HepG2 (cell line): ENCODE measurements around the gene TMEM167B. TPM values are rescaled to one million over a fixed set of nuclear protein-coding genes. Genes with fewer than 3 reads are reported as not detected.

Source experiments
- ATAC-seq: fragments of 200-7000 bp; cut with Tn5 transposase; 3 replicates; pipeline ENCODE4 v1.9.1; 2020; ENCODE audit warnings: mild to moderate bottlenecking, moderate library complexity
- BruUV-seq: library from RNA; stranded (reverse); fragments of 400-500 nt; replicated peaks from 2 replicates; lab custom pipeline; 2021; lab: Mats Ljungman, UMichigan
- CTCF ChIA-PET: fragments of 300-600 bp; formaldehyde crosslinking; extraction: SDS; loops from one replicate; lab custom pipeline; 2021; ENCODE audit warnings: low total read pairs, inconsistent platforms, low intra/inter-chr PET ratio; lab: Yijun Ruan, JAX
- POLR2A ChIA-PET: fragments of 350-600 bp; sonication (Branson Sonifier 250); formaldehyde crosslinking; loops from one replicate; lab custom pipeline; 2020; ENCODE audit warnings: antibody characterized with exemption, inconsistent platforms; lab: Yijun Ruan, JAX
- DNase-seq: peaks from one replicate; pipeline ENCODE4 v3.0.0-alpha.2; 2015; ENCODE audit warnings: low spot score
- FAIRE-seq: peaks from 3 replicates; lab custom pipeline; 2011; peaks lifted over from hg19 to GRCh38; lab: Jason Lieb, UNC
- H2AFZ ChIP-seq: one replicate; pipeline ENCODE4 v1.6.1; 2011; ENCODE audit warnings: low read length, inconsistent platforms
- H3K27ac ChIP-seq: fragments of 300-600 bp; 3 replicates; pipeline ENCODE4 v1.8.0; 2011; ENCODE audit warnings: mixed run types, mild to moderate bottlenecking, mixed read lengths, low read length, inconsistent platforms; ENCODE audit not compliant: insufficient read depth; ENCODE audit errors: extremely low read length
- H3K27me3 ChIP-seq, 2 experiments: fragments of 200-600 bp in 1 of 2; 2 replicates in 1 of 2; 3 replicates in 1 of 2; pipeline versions ENCODE4 v1.6.0 to v1.8.0; 2011; ENCODE audit warnings: low read length in 2 of 2, mild to moderate bottlenecking in 2 of 2, moderate library complexity in 2 of 2, inconsistent platforms in 1 of 2; ENCODE audit not compliant: insufficient read depth in 2 of 2, control insufficient read depth in 1 of 2
- H3K36me3 ChIP-seq, 2 experiments: fragments of 200-600 bp in 1 of 2; replicated peaks in 1 of 2; 2 replicates in 1 of 2; 3 replicates in 1 of 2; pipeline versions ENCODE4 v1.5.1 to v1.8.0; 2011; ENCODE audit warnings: low read length in 2 of 2, inconsistent platforms in 1 of 2; ENCODE audit not compliant: insufficient read depth in 2 of 2, control insufficient read depth in 1 of 2
- H3K4me1 ChIP-seq: 2 replicates; pipeline ENCODE4 v1.5.1; 2012; ENCODE audit warnings: low read length, inconsistent platforms; ENCODE audit not compliant: insufficient read depth
- H3K4me2 ChIP-seq: 2 replicates; pipeline ENCODE4 v1.6.0; 2011; ENCODE audit warnings: low read depth, low read length, inconsistent platforms
- H3K4me3 ChIP-seq, 3 experiments: fragments of 200-600 bp in 1 of 3; sonication (generic), shearing (Covaris generic) in 1 of 3; replicated peaks in 1 of 3; 2 replicates each; pipeline ENCODE4 v1.5.1; 2011 to 2016; ENCODE audit warnings: low read length in 3 of 3, inconsistent platforms in 2 of 3, low read depth in 2 of 3, mild to moderate bottlenecking in 2 of 3, control low read depth in 1 of 3, mixed read lengths in 1 of 3; ENCODE audit not compliant: insufficient read depth in 1 of 3
- H3K79me2 ChIP-seq: one replicate; pipeline ENCODE4 v1.6.1; 2011; ENCODE audit warnings: low read length, inconsistent platforms; ENCODE audit not compliant: insufficient read depth
- H3K9ac ChIP-seq: 2 replicates; pipeline ENCODE4 v1.6.0; 2011; ENCODE audit warnings: mild to moderate bottlenecking, low read depth, low read length, inconsistent platforms; ENCODE audit not compliant: insufficient read depth
- H3K9me3 ChIP-seq: 2 replicates; pipeline ENCODE4 v1.5.1; 2012; ENCODE audit warnings: mild to moderate bottlenecking, low read length
- H4K20me1 ChIP-seq: 2 replicates; pipeline ENCODE4 v1.6.0; 2011; ENCODE audit warnings: inconsistent platforms, mild to moderate bottlenecking, low read length, moderate library complexity; ENCODE audit not compliant: insufficient read depth
- FOXK1 ChIP-seq: sonication (generic); formaldehyde crosslinking; IDR thresholded peaks from 2 replicates; pipeline ENCODE4 v1.4.0; 2020; ENCODE audit warnings: low read depth, missing genetic modification reagents, borderline replicate concordance
- JUN ChIP-seq: sonication (generic); formaldehyde crosslinking; IDR thresholded peaks from 2 replicates; pipeline ENCODE4 v1.4.0; 2020; ENCODE audit warnings: mild to moderate bottlenecking, missing genetic modification reagents
- LCORL ChIP-seq, 2 experiments: fragments of 450-650 bp in 1 of 2; sonication (generic) in 1 of 2; formaldehyde crosslinking in 1 of 2; IDR thresholded peaks; 2 replicates each; pipeline versions ENCODE4 v1.5.0 to v1.6.1; 2017 to 2020; ENCODE audit warnings: antibody characterized with exemption in 1 of 2, missing genetic modification reagents in 1 of 2
- MIER2 ChIP-seq: IDR thresholded peaks from 2 replicates; pipeline ENCODE4 v1.6.1; 2016; ENCODE audit warnings: missing biosample characterization, missing genetic modification reagents
- PAF1 ChIP-seq: IDR thresholded peaks from 2 replicates; pipeline ENCODE4 v1.6.1; 2016; ENCODE audit warnings: missing genetic modification reagents, missing compliant biosample characterization
- ZBTB7A ChIP-seq: sonication (generic); formaldehyde crosslinking; IDR thresholded peaks from 2 replicates; pipeline ENCODE4 v1.8.0; 2022; ENCODE audit warnings: mild to moderate bottlenecking, missing genetic modification reagents
- ZFP36 ChIP-seq: fragments of 150-350 bp; IDR thresholded peaks from 2 replicates; pipeline ENCODE4 v1.6.1; 2018; ENCODE audit warnings: borderline replicate concordance, low read length, low read depth; ENCODE audit not compliant: partially characterized antibody
- ZNF563 ChIP-seq: sonication (generic); formaldehyde crosslinking; IDR thresholded peaks from 2 replicates; pipeline ENCODE4 v1.8.0; 2022; ENCODE audit warnings: mild to moderate bottlenecking, moderate library complexity, missing genetic modification reagents
- ZNF577 ChIP-seq: sonication (generic); formaldehyde crosslinking; IDR thresholded peaks from 2 replicates; pipeline ENCODE4 v1.4.0; 2020; ENCODE audit warnings: mild to moderate bottlenecking, low read depth, missing genetic modification reagents, borderline replicate concordance
- ZNF709 ChIP-seq: sonication (generic); formaldehyde crosslinking; IDR thresholded peaks from 2 replicates; pipeline ENCODE4 v1.5.0; 2020; ENCODE audit warnings: mild to moderate bottlenecking, missing genetic modification reagents
- ZNF747 ChIP-seq: sonication (generic); formaldehyde crosslinking; IDR thresholded peaks from 2 replicates; pipeline ENCODE4 v1.8.1; 2023; ENCODE audit warnings: missing genetic modification reagents, mild to moderate bottlenecking, borderline replicate concordance
- ZNF776 ChIP-seq: sonication (generic); formaldehyde crosslinking; IDR thresholded peaks from 2 replicates; pipeline ENCODE4 v1.4.0; 2020; ENCODE audit warnings: mild to moderate bottlenecking, missing genetic modification reagents
- WGBS: methylation state at CpG from one replicate; pipeline ENCODE4 v1.1.6; 2017; ENCODE audit warnings: low lambda C conversion rate; 5-methylcytosine and 5-hydroxymethylcytosine counted together
- in situ Hi-C: cut with HindIII; loops from 2 replicates; pipeline ENCODE4 v1.10.0; 2017; ENCODE audit warnings: low pct_unique_long_range_greater_than_20kb; ENCODE audit not compliant: extremely low pct_ligation_motif_present
- intact Hi-C: fragments of 100-400 bp; cut with micrococcal nuclease; formaldehyde crosslinking; loops from one replicate; pipeline ENCODE4 v1.10.0; 2022; ENCODE audit not compliant: unreplicated experiment
- polyA plus RNA-seq, 8 experiments: library from polyadenylated mRNA; depleted of rRNA in 3 of 8; stranded (reverse) in 7 of 8; unstranded in 1 of 8; fragments of >200 nt; fragmentation: Illumina TruSeq in 4 of 8; extraction: Trizol in 4 of 8; gene quantifications; 2 replicates each; pipeline versions ENCODE4 v1.2.1 to v1.2.3, GENCODE V29; 2011 to 2016; ENCODE audit warnings: low read depth in 4 of 8, missing spikeins in 1 of 8, mixed read lengths in 1 of 8; ENCODE audit not compliant: insufficient read depth in 1 of 8
- total RNA-seq, 5 experiments: library from RNA; depleted of rRNA; stranded (reverse); fragments of >200 nt; fragmentation: Illumina TruSeq; extraction: Trizol; gene quantifications; 2 replicates each; pipeline ENCODE4 v1.2.3, GENCODE V29; 2016; ENCODE audit warnings: low read depth in 1 of 5
- TF ChIP-seq, protein P1 (sequence below): sonication (generic); formaldehyde crosslinking; conservative IDR thresholded peaks from 2 replicates; pipeline ENCODE4 v1.4.0; 2020; ENCODE audit warnings: missing genetic modification reagents
- TF ChIP-seq, protein P2 (sequence below): sonication (generic); formaldehyde crosslinking; conservative IDR thresholded peaks from 2 replicates; pipeline ENCODE4 v1.8.0; 2022; ENCODE audit warnings: low read depth, missing genetic modification reagents
- TF ChIP-seq, protein P3 (sequence below): IDR thresholded peaks from 2 replicates; pipeline ENCODE4 v1.6.1; 2016; ENCODE audit warnings: missing compliant biosample characterization, missing genetic modification reagents, borderline replicate concordance

The TMEM167B gene
- total and polyA plus RNA-seq, 2 of the 13 experiments (the other 11 are each of a cell fraction or from before 2014, with no cell fraction given): 9.5 to 22.4 TPM

DNA sequence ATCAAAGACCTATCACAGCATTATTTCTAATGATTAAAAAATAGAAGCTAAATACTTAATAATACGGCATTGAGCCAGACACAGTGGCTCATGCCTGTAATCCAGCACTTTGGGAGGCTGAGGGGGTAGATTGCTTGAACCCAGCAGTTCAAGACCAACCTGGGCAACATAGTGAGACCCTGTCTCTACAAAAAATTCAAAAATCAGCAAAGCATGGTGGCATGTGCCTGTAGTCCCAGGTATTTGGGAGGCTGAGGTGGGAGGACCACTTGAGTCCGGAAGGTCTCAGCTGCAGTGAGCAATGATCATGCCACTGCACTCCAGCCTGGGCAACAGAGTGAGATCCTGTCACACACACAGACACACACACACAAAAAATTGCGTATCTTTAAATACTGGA lies 25.4 kb upstream of the TMEM167B start:
- no peak for ATAC-seq
- ChIA-PET CTCF (no interaction called here), POLR2A (no interaction called here)
- H3K4me1 ChIP-seq: peaks cover 9% of the 10 kb centered on the region; the same call in 1 of the 2 replicates
- H2AFZ ChIP-seq: no peak overlapping the region
- no peak for DNase-seq
- peaks cover 3 to 18% of the 10 kb centered on the region in 2 experiments; a peak in 3 of 5 replicates for H3K36me3 ChIP-seq
- no peaks in the 10 kb centered on the region for H3K27me3 ChIP-seq
- no TSS peak for BruUV-seq
- intact Hi-C loops (no loop called here), in situ Hi-C loops (no loop called here)
- H3K79me2 ChIP-seq: no peaks in the 10 kb centered on the region
- no peak overlapping the region for H3K27ac ChIP-seq
- H3K4me3 ChIP-seq: no peak overlapping the region
- no peak overlapping the region for H3K4me2 ChIP-seq
- no peaks in the 10 kb centered on the region for H4K20me1 ChIP-seq
- WGBS: 91% methylated on average over 3 of the region's 3 CpGs
- no peak overlapping the region for H3K9ac ChIP-seq
- H3K9me3 ChIP-seq: no peaks in the 10 kb centered on the region
- no peak for TF ChIP-seq ZNF577 (CRISPR knock-in tag)
- TF ChIP-seq FOXK1 (CRISPR knock-in tag): no peak
- TF ChIP-seq, protein P1, sequence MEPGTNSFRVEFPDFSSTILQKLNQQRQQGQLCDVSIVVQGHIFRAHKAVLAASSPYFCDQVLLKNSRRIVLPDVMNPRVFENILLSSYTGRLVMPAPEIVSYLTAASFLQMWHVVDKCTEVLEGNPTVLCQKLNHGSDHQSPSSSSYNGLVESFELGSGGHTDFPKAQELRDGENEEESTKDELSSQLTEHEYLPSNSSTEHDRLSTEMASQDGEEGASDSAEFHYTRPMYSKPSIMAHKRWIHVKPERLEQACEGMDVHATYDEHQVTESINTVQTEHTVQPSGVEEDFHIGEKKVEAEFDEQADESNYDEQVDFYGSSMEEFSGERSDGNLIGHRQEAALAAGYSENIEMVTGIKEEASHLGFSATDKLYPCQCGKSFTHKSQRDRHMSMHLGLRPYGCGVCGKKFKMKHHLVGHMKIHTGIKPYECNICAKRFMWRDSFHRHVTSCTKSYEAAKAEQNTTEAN (CRISPR knock-in tag): no peak
- TF ChIP-seq, protein P2, sequence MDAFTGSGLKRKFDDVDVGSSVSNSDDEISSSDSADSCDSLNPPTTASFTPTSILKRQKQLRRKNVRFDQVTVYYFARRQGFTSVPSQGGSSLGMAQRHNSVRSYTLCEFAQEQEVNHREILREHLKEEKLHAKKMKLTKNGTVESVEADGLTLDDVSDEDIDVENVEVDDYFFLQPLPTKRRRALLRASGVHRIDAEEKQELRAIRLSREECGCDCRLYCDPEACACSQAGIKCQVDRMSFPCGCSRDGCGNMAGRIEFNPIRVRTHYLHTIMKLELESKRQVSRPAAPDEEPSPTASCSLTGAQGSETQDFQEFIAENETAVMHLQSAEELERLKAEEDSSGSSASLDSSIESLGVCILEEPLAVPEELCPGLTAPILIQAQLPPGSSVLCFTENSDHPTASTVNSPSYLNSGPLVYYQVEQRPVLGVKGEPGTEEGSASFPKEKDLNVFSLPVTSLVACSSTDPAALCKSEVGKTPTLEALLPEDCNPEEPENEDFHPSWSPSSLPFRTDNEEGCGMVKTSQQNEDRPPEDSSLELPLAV (CRISPR knock-in tag): no peak
- no peak for TF ChIP-seq LCORL (IDR thresholded peaks at IDR 0.05)
- TF ChIP-seq LCORL (CRISPR knock-in tag; IDR thresholded peaks at IDR 0.05): no peak
- TF ChIP-seq ZNF747: no peak
- TF ChIP-seq, protein P3, sequence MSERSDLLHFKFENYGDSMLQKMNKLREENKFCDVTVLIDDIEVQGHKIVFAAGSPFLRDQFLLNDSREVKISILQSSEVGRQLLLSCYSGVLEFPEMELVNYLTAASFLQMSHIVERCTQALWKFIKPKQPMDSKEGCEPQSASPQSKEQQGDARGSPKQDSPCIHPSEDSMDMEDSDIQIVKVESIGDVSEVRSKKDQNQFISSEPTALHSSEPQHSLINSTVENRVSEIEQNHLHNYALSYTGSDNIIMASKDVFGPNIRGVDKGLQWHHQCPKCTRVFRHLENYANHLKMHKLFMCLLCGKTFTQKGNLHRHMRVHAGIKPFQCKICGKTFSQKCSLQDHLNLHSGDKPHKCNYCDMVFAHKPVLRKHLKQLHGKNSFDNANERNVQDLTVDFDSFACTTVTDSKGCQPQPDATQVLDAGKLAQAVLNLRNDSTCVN (CRISPR knock-in tag): no peak
- TF ChIP-seq ZNF776 (CRISPR knock-in tag): no peak
- no peak for TF ChIP-seq ZBTB7A (CRISPR knock-in tag)
- TF ChIP-seq ZNF563 (CRISPR knock-in tag): no peak
- no peak for TF ChIP-seq MIER2 (CRISPR knock-in tag)
- no peak for TF ChIP-seq ZFP36
- no peak for TF ChIP-seq ZNF709 (CRISPR knock-in tag)
- TF ChIP-seq PAF1 (CRISPR knock-in tag): no peak
- TF ChIP-seq JUN (CRISPR knock-in tag): no peak
- TF ChIP-seq, all 625 proteins: peak for 0
- FAIRE-seq: no peak
